ENCODE data around the gene AIM2.

DNA sequence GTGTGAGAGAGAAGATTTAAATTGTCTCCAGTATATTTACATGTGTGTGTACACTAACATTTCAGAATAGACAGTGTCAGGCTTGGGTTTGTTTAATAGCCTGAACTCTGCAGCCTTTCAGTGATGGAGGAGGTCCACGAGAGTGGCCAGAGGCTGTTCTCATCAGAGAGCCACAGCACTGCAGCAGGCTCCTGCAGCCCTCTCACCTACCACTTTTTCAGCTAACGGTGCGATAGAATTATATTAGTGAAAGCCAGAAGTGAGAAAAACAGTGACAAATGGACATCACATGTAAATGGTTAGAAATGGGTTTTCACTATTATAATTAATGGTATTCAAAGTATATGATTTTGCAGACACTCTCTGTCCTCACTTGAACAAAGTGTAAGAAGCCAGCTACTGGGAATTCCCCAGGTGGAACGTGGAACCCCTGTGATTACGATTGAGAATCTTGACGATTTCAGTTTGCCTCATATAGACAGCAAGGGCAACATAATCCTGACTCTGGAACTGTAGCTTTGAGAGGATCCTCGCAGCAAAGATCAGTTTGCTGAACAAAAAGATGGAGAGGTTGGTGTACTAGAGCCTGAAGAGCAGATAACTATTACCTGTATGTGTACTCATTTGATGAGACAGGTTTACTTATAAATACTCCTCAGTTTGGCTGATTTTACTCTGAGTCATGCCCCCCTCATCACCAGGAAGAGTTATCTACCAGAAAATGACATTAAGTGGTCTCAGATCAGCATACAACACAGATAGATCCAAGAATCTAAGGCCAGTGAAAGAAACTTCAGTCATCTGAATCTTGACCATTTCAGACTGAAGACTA, 35.5 kb downstream of the AIM2 start:
- TF ChIP-seq, protein P1, sequence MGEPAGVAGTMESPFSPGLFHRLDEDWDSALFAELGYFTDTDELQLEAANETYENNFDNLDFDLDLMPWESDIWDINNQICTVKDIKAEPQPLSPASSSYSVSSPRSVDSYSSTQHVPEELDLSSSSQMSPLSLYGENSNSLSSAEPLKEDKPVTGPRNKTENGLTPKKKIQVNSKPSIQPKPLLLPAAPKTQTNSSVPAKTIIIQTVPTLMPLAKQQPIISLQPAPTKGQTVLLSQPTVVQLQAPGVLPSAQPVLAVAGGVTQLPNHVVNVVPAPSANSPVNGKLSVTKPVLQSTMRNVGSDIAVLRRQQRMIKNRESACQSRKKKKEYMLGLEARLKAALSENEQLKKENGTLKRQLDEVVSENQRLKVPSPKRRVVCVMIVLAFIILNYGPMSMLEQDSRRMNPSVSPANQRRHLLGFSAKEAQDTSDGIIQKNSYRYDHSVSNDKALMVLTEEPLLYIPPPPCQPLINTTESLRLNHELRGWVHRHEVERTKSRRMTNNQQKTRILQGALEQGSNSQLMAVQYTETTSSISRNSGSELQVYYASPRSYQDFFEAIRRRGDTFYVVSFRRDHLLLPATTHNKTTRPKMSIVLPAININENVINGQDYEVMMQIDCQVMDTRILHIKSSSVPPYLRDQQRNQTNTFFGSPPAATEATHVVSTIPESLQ (CRISPR knock-in tag; IDR thresholded peaks at IDR 0.05) = no peak
- TF ChIP-seq ZBTB21 (CRISPR knock-in tag; IDR thresholded peaks at IDR 0.05; ENCODE audit: borderline replicate concordance) (no peak), NR3C1 (CRISPR knock-in tag; conservative IDR thresholded peaks at IDR 0.05; ENCODE audit: low read depth) (no peak)
- TF ChIP-seq, protein P2, sequence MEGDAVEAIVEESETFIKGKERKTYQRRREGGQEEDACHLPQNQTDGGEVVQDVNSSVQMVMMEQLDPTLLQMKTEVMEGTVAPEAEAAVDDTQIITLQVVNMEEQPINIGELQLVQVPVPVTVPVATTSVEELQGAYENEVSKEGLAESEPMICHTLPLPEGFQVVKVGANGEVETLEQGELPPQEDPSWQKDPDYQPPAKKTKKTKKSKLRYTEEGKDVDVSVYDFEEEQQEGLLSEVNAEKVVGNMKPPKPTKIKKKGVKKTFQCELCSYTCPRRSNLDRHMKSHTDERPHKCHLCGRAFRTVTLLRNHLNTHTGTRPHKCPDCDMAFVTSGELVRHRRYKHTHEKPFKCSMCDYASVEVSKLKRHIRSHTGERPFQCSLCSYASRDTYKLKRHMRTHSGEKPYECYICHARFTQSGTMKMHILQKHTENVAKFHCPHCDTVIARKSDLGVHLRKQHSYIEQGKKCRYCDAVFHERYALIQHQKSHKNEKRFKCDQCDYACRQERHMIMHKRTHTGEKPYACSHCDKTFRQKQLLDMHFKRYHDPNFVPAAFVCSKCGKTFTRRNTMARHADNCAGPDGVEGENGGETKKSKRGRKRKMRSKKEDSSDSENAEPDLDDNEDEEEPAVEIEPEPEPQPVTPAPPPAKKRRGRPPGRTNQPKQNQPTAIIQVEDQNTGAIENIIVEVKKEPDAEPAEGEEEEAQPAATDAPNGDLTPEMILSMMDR (IDR thresholded peaks at IDR 0.05) = no peak

Data from WTC11 (cell line).